ENCODE data around the gene ZNF674. TPM values are rescaled to one million over a fixed set of nuclear protein-coding genes. Genes with fewer than 3 reads are reported as not detected.

The ZNF674 gene
- 1 to 10 TPM; 5.4 to 8.6 (median 6.7) TPM for polyA plus RNA-seq (ENCODE audit: insufficient read length in 4 of 4)

DNA sequence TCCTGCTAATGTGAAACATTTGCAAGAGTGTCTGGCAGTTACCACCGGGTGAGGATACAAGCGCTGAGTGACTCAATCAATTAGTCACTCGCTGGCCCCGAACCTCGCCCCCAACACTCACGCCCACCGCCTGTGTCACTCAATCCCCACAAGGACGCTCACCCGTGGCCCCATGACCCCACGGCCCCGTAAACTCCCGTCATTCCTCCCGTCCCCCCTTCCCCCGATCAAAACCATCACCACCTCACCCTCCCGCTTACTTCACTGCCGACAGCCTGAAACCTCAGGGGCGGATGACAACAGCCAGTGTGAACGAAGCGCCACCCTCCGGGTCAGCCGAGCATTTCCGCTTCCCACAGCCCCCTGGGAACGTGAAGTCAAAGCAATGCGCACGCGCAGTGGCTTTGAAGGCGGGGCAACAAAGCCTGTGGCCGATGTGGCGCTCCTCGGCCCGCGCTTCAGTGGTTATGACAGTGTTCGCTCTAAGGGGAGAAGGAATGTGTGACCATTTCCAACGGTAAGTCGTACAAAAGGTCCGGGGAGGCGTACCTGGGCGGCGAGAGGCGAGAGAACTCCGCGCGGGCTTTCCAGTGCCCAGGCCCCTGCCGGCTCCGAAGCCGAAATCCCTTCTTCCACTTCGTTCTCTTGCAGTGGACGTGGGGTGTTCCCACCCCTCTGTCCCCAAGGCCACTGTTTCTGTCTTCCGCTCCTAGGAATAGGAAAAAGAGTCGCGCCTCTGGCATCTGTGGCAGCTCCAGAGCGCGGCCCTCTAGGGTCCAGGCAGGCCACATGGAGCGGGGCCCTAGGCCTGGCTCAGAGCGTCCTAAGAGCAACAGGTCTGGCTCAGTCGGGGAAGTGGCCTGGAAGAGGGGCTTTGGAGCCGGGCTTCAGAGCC lies at the start of gene ZNF674:
Gene ZNF674, minus strand, starts transcription at position 311 of the 895 bp plus-strand sequence. CDS start 3,334 bp downstream, outside the sequence.
- DNase-seq (ENCODE audit: low read depth in 4 of 4, low spot score in 2 of 4) = peak; percentile 74 to 88 (median 79)

DNA sequence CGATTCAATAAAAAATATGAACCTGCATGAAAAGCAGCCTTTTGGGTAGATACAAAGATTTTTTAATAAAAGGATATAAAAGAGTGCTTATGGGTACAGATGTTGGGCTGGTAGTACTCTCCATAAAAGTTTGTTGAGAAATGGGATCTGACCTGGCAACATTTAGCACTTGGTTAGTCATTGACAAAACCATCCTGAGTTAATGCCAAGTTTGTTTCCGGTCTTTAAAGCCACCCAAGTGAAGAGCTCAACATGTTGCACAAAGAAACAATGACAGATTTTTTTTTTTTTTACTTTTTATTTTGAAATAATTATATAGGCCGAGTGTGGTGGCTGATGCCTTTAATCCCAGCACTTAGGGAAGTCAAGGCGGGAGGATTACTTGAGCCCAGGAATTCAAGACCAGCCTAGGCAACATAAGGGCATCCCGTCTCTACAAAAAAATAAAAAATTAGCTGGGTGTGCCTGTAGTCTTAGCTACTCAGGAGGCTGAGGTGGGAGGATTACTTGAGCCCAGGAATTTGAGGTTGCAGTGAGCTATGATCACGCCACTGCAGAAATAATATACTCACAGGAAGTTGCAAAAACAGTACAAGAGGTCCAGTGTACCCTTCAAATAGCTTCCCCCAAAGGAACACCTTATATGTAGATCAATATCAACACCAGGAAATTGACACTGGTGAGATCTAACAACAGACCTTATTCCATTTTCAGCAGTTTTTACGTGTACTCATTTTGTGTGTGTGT lies 44.9 kb upstream of the ZNF674 start:
- no peak for DNase-seq (ENCODE audit: low read depth in 4 of 4, low spot score in 2 of 4)

DNA sequence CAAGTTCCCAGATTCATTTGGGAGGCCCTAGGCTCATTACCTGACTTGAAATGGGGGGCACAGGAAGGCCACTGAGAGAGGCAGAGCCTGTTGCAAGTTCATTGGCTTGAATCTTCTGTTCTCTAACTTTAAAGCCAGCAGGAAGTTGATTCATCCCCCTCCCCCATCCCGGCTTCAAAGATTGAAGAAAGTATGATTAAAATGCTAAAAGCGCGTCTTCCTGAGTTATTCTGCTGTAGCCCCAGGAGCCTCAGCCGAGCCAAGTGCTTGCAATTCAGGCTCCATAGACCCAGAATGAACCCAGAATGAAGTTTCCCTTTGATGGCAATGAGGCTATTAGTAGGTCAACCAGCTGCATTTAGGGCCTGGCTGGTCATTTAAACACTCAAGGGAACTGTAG lies 43.0 kb upstream of the ZNF674 start:
- no peak for DNase-seq (ENCODE audit: low read depth in 4 of 4, low spot score in 2 of 4)

DNA sequence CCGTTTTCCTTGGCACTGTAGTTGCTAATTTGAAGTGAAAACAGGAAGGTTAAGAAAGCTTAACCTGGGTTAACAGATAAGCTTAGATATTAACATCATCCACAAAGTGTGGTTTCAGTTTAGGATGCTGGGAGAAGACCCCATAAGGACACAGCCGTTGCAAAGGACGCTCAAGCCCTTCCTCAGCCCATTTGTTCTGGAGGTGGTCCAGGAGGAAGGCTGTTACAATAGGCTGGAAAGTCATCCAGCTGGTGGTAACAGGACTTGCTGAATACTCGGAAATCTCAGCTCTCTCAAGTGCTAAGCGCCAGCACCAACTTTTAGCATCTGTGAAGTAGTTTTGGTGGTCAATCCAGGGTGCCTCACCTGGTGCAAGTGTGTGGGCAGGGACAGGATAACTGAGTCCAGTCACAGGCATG lies 42.5 kb upstream of the ZNF674 start:
- no peak for DNase-seq (ENCODE audit: low read depth in 4 of 4, low spot score in 2 of 4)

DNA sequence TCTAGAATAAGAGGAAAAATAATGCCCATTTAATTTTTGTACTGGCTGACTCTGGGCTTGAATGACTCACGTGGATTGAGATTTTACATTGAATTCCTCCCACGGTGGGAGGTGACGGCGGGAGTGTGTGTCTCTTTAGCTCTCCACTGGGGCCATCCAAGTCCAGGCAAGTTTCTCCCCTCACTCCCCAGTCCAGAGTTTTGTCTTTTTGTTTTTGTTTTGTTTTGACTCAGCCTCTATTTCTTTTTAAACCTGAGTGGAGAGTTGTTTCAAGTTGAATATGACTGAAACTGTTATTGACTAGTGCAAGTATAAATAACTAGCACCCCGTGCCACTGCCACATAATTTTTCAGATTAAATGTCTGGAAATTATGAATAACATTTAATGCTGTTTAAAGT lies 41.9 kb upstream of the ZNF674 start:
- DNase-seq (ENCODE audit: low read depth in 4 of 4, low spot score in 2 of 4) = no peak

DNA sequence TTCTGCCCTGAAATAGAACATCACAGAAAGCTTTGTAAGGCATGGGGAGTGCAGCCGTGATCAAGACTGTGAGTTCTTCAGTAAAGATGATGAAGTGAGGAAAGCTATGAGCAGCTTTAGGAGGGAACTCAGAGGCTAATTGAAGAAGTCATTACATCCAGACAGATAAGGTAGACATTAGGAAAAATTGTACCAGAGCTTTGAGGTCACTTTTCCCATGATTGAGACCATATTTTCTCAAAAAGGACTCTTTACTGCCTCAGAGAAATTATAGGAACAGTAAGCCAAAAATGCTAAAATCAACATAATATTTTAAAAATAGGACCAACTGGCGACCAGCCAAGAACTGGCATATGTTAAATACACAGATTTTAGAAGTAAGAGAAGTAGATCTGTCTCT lies 39.5 kb upstream of the ZNF674 start:
- no peak for DNase-seq (ENCODE audit: low read depth in 4 of 4, low spot score in 2 of 4)

DNA sequence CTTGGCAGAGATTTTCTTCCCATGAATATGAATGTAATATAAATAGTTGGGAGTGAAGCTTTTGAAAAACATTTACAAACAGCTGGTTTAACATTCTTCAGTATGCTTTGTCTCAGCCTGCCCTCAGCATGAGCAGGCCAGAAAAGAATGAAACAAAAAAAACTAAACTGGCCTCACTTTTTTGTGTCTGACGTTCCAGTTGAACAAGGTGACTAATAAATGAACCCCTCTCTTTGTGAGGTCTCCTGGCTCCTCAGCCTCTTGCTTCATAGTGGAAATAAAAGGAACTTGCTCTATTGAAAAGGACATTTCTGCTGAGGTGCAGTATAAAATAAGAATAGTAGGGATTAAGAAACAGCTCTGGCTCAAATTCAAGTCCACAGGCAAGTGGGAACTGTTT lies 37.7 kb upstream of the ZNF674 start:
- DNase-seq (ENCODE audit: low read depth in 4 of 4, low spot score in 2 of 4) = no peak

DNA sequence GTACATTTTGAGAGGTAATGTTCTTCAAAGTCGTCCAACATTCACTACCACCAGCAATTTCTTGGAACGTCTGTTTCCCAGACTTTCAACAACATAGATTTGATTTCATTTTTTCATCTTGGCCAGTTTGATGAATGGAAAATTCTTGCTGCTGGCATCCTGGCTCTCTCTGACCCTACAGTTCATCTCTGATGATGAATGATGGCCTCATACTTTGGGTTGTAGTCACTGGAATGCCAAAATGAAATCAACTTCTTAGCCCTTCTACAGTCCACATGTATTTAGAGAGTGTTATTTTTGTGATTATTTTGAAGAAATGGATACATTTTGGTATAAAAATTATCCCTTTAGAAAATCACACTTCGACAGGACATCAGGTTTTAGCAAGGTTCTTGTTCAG lies 37.1 kb upstream of the ZNF674 start:
- no peak for DNase-seq (ENCODE audit: low read depth in 4 of 4, low spot score in 2 of 4)

DNA sequence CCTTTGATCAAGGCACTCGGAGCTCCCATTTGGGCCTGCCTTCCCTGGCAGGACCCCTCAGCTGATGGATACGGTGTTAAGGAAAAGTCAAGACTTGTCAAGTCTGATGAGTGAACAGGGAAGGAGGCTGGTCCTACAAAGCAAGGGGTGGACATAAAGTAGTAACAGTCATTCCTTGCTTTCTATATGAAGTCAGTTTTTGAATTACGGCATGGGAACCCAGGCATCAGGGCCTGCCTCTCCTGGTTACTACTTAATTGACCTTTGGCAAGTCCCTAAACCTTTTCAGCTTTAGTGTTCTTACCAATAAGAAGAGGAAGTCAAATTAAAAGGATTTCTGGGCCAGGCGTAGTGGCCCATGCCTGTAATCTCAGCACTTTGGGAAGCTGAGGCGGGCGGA lies 35.4 kb upstream of the ZNF674 start:
- DNase-seq (ENCODE audit: low read depth in 4 of 4, low spot score in 2 of 4) = no peak

DNA sequence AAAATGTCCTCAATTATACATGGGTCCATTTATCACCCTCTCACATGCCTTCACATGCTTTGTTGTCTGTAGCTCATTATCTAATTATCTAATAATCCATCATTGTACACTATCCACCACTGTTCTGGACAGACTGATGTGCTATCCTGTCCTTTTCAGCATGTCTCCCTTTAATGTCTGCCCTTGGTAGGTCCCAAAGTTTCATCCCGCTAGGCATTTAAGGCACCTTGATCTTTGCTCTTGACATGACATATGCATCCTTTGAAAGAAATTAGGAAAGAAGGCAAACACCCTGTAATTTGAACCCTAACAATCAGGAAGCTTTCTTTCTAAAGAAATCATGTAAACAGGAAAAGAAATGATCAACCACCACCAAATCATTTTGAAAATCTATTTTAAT lies 34.0 kb upstream of the ZNF674 start:
- no peak for DNase-seq (ENCODE audit: low read depth in 4 of 4, low spot score in 2 of 4)

DNA sequence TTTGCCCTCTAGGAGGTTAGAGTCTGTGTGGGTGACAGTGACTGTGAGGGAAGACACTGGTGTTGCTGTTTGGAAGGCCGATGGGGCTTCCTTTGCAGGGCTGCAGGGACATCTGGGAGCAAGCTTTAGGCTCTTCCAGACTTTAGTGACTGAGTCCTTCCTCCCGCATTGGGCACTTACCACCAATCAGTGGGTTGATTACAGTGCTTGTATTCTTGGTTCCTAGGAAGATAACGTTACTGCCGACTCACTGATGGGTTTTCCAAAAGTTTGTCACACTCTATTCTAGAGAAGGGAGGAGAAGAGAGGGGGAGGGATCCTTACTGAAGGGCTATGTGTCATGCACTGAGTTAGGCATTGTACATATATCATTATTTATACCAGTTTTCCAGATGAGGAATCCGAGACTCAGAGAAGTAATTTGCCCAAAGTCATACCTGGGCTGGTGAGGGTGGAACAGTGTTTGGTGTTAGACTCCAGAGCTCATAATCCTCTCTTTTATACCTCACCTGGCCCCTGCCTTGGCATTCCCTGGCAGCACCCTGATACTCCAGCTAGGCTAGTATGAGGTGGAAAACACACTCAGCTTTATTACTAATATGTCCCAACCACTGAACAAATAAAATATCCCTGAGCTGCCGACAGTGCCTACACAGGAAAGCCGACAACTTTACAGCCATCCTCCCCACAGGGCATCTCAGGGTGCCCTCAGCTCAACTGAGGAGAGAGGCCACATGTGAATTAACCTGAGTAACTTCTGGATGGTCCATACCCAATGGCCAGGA lies 32.2 kb upstream of the ZNF674 start:
- DNase-seq (ENCODE audit: low read depth in 4 of 4, low spot score in 2 of 4) = no peak

DNA sequence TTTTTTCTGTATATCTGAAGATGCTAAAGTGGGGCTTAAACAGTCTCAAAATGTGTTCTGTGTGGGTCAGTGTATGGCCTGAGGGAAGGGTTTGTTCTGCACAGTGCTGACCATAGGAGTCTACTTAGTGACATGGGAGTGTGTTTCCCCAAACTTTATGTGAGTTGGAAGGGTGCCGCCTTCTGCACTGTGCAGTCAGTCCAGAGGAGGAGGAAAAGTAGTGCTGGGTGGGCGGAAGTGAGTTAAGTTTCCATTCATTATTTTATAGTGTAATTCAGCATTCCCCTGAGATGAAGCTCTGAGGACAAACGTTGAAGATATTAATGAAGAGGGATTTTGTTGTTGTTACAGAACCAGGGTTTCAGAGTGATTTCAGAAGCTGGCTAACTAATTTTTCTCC lies 31.2 kb upstream of the ZNF674 start:
- no peak for DNase-seq (ENCODE audit: low read depth in 4 of 4, low spot score in 2 of 4)

DNA sequence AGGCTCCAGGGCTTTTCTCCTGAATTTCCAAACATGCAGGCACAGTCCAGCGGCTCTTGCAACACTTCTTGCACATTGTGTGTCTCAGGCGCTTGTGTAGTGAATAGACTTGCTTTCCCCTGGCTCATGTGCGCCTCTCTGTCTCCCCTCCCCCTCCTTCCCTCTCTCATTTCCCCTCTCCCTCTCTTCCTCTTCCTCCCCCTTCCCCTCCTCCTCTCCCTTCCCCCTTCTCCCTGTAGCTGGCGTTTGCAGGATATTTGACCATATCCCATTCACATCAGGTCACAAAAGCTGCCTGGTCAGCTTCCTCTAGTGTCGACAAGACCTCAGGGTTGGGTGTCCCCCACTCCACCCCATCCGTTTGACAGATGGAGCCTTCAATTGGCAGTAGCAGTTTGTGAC lies 30.8 kb upstream of the ZNF674 start:
- no peak for DNase-seq (ENCODE audit: low read depth in 4 of 4, low spot score in 2 of 4)

DNA sequence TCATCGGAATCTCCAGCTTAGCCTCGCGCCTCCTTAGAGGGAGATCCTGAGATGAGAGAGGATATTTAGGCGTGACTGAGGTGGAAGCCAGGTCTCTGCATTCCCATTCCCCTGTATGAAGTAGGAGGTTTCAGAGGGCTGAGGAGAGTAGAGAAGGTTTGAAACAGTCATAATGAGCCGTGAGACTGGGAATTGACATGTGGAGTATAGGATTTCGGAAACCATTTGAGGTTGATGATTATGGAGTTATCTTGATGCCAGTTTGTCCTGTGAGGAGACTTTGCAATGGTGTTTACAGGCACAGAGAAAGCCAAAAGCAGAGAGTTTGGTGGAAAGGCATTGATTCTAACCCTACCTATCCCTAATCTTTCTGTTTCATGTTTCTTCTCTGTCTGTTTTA lies 30.4 kb upstream of the ZNF674 start:
- DNase-seq (ENCODE audit: low read depth in 4 of 4, low spot score in 2 of 4) = no peak

DNA sequence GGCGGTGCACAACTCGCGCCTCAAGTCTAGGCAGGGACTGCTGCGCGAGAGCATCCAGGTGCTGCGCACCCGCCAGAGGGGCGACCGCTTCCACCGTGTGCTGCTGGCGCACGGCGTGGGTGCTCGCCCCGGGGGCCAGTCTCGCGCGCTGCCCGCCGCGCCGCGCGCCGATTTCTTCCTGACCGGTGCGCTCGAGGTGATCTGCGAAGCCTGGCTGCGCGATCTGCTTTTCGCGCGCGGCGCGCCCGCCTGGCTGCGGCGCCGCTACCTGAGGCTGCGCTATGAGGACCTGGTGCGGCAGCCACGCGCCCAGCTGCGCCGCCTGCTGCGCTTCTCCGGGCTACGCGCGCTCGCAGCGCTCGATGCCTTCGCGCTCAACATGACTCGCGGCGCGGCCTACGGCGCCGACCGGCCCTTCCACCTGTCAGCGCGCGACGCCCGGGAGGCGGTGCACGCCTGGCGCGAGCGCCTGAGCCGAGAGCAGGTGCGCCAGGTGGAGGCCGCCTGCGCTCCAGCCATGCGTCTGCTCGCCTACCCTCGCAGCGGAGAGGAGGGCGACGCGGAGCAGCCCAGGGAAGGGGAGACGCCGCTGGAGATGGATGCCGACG lies 29.7 kb upstream of the ZNF674 start:
- no peak for DNase-seq (ENCODE audit: low read depth in 4 of 4, low spot score in 2 of 4)

DNA sequence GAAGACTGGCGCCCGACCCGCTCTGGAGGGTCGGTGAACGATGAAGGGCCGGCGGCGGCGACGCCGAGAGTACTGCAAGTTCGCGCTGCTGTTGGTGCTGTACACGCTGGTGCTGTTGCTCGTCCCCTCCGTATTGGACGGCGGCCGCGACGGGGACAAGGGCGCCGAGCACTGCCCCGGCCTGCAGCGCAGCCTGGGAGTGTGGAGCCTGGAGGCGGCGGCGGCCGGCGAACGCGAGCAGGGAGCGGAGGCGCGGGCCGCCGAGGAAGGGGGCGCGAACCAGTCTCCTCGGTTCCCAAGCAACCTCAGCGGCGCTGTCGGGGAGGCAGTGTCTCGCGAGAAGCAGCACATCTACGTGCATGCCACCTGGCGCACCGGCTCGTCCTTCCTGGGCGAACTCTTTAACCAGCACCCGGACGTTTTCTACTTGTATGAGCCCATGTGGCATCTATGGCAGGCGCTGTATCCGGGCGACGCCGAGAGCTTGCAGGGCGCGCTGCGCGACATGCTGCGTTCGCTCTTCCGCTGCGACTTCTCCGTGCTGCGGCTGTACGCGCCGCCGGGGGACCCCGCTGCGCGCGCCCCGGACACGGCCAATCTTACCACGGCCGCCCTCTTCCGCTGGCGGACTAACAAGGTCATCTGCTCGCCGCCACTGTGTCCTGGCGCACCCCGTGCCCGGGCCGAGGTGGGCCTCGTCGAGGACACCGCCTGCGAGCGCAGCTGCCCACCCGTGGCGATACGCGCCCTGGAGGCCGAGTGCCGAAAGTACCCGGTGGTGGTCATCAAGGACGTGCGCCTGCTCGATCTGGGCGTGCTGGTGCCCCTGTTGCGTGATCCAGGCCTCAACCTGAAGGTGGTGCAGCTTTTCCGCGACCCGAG lies 28.9 kb upstream of the ZNF674 start:
- DNase-seq (ENCODE audit: low read depth in 4 of 4, low spot score in 2 of 4) = no peak

DNA sequence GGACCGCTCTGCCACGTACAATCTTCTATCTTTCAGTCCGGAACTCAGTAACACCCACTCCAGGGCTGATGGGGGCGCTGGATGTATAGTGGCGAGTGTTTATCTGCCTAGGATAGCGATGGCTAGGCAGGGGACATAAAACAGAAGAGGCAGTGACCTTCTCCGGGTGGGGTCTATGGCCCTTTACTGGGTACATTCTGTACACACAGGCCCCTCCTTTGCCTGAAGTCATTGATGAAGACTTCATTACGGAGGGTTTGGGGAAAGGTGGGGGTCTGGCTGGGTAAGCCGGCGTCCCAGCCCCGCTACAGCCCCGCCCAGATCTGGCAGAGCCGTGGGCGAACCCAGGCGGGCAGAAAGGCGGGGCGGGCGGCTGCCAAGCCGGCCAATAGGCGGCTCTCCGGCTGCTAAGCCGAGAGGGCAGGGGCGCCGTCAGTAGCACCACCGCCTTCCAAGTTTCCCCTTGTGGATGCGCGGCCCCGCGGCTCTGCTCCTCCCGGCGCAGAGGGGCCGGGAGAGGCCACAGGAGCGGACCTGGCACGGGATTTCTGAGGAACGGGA lies 28.2 kb upstream of the ZNF674 start, which contains the start of gene CHST7:
Gene CHST7, plus strand, starts transcription at position 435 of the 561 bp plus-strand sequence. CDS start 167 bp downstream, outside the sequence.
- no peak for DNase-seq (ENCODE audit: low read depth in 4 of 4, low spot score in 2 of 4)

DNA sequence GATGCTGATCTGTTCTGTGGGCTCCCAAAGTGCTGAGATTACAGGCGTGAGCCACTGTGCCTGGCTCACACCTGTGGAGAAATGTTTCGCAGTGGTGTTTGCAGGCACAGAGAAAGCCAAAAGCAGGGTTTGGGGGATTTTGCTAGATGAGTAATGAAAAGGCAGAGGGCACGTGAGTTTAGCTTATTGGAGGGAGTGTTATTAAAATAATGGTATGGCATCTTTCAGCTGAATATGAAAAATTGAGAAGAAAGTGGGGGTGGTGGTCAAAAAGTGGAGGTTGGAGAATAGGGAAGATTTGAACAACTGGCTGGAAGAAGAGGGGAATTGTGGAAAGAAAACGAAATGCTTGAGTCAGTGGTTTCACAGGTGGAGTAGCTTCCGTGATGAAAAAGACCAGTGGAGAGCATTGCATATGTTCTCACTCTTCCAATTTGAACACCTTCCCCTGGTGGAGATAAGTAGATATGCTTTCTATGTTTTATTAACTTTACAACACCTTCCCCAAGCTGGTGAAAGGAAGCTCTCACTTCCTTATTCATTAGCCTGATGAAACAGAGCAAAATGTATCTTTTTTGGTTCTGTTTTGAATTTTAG lies 27.2 kb upstream of the ZNF674 start:
- DNase-seq (ENCODE audit: low read depth in 4 of 4, low spot score in 2 of 4) = no peak

Data from left renal cortex interstitium (tissue), 4 donors.